AG09319 (cell line): ENCODE data around the gene TXN.
"Not testable (repeated sequence)": the region's sequence is repeated elsewhere in the genome, so short reads cannot be mapped to it uniquely, and the experiment has no call there.

Experiments used
- DNase-seq: peaks from one replicate; pipeline ENCODE4 v3.0.0-alpha.2; 2010; ENCODE audit warnings: low read depth; ENCODE audit errors: extremely low read depth
- TF ChIP-seq, protein P1 (sequence below): IDR thresholded peaks from 2 replicates; pipeline ENCODE4 v1.5.1; 2011; ENCODE audit warnings: low read depth, mild to moderate bottlenecking, inconsistent platforms, low read length, moderate library complexity

TXN gene

DNA sequence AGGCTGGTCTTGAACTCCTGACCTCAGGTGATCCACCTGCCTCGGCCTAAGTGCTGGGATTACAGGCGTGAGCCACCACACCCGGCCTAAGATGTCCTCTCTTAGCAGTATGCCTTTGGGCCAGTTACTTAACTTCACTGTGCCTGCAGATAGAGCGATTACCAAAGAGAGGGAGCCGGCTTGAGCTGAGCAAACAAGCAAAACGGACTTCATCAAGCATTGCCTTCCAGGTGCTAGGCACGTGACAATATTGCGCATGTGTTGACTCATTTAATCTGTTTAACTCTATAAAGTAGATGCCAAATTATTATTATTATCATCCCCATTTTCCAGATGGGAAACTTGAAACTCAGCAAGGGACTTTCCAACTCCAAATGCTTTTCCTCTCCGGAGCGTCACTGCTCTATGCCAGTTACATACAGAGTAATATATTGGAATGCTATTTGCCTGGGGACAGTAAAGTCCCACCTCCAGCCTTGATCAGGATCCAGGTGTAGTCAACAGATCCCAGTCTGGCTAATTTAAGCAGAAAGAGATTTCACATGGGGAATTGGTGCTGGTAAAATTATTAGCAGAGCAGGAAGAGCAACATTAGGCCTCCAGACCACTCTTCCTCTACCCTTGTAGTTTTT is 42.8 kb downstream of the TXN start:
- DNase-seq, result no peak
- TF ChIP-seq, protein P1, sequence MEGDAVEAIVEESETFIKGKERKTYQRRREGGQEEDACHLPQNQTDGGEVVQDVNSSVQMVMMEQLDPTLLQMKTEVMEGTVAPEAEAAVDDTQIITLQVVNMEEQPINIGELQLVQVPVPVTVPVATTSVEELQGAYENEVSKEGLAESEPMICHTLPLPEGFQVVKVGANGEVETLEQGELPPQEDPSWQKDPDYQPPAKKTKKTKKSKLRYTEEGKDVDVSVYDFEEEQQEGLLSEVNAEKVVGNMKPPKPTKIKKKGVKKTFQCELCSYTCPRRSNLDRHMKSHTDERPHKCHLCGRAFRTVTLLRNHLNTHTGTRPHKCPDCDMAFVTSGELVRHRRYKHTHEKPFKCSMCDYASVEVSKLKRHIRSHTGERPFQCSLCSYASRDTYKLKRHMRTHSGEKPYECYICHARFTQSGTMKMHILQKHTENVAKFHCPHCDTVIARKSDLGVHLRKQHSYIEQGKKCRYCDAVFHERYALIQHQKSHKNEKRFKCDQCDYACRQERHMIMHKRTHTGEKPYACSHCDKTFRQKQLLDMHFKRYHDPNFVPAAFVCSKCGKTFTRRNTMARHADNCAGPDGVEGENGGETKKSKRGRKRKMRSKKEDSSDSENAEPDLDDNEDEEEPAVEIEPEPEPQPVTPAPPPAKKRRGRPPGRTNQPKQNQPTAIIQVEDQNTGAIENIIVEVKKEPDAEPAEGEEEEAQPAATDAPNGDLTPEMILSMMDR, result no peak

DNA sequence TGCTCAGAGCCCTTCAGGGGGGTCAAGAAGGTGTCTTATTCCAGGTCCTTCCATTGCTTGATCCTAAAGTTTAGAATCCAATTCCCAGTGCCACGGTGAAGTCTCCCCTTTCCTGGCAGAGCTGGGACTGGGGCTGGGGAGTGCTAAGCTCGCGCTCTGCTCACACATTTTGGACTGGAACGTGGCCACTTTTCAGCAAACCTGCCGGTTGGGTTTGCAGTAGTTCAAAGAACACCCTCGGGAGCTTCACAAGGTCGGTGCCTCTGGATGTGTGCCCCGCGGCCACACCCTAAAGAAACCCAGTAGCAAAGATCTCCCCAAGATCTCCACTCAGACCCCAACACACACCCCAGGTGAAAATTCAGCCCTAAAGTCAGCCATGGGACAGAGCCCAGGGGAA is 48.3 kb downstream of the TXN start, which contains the start of gene C9orf152:
Gene C9orf152, minus strand, starts transcription at position 129 of the 400 bp plus-strand sequence. CDS start 580 bp downstream, outside the sequence.
- TF ChIP-seq, protein P1, result no peak
- no peak for DNase-seq

DNA sequence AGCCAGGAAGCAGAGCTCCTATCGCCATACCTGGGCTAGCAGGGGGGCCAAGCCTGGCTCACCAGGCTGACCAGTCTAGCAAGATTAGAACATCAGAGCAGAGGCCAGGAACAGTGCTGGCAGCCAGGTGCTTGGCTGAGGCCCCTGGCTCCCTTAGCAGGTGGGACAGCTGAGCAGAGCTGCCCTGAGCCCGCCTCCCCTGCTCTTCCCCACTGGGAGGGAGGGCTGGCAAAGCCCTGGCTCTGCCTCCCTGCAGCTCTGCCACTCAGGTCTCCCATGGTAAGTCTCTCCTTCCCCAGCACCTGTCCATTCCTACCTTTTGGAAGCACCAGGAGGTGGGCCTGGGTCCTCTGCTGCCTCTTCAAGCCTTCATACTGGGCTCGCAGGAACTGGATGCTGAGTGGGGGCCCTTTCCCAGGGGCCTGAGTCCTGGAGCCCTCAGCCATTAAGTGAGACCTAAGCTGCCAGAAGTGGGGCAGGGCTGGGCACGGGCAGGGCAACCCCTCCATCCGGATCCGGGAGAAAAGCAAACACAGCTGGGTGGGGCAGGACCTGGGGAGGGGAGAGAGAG is 49.2 kb downstream of the TXN start:
- TF ChIP-seq, protein P1, result no peak
- no peak for DNase-seq

DNA sequence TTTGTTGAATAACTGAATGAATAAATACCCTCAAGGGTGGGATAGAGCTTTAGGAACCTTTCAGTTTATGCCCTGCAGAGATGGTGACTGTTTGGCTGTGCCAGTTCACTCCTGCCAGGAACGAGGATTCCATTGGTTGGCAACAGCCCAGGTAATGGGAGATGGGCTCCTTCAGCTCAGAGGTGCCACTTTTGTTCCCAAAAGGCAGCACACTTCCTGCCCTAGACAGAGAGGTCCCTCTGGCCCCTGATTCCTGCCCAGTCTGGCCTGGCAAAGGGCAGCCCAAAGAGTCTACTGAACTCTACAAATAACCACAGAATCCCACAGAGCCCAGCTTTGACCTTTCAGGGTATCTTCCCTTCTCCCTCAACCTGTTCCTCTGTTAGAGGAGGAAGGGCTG is 49.9 kb downstream of the TXN start:
- DNase-seq, result no peak
- TF ChIP-seq, protein P1, result no peak

DNA sequence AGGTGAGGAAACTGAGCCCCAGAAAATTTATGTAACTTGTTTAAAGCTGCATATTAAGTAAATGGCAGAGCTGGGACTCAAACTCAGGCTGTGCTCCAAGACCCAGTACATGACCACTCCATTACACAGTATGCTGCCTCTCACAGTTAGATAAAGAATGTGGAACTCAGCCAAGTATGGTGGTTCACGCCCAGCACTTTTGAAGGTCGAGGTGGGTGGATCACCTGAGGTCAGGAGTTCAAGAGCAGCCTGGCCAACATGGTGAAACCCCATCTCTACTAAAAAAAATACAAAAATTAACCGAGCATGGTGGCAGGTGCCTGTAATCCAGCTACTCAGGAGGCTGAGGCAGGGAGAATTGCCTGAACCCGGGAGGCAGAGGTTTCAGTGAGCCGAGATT is 50.7 kb downstream of the TXN start:
- not testable (repeated sequence) for DNase-seq

DNA sequence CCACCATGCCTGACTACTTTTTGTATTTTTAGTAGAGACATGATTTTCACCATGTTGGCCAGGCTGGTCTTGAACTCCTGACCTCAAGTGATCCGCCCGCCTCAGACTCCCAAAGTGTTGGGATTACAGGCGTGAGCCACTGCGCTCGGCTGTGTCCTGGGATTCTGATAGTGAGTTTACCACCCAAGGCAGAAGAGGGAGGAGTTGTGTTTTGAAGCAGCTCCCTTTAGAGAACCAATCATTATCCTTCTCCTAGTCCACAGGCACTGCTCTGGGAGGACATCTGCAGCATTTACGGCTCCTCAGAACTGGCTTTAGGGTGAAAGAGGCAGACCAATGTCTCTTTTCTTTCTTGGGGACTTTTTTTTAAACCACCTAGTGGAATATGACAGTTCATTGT is 54.1 kb downstream of the TXN start:
- DNase-seq, result no peak
- TF ChIP-seq, protein P1, result no peak

DNA sequence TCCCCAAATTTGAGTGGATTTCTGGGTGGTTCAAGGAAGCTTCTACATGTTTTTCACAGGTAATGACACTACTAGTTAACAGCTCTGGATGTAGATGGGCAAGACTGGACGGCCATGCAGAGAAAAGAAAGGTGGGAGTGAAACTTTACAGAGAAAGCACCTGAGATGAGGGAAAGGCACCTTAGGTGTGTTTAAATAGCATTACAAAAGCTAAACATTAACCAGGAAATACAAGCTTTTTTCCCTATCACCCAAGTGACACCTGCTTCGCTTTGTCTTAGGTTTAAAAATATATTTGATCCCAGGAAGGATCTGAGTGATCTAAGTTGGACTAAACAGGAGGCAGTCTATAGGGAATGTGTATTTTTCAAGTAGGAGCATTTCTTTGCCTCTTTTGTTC is 56.7 kb downstream of the TXN start:
- TF ChIP-seq, protein P1, result no peak
- DNase-seq, result no peak

DNA sequence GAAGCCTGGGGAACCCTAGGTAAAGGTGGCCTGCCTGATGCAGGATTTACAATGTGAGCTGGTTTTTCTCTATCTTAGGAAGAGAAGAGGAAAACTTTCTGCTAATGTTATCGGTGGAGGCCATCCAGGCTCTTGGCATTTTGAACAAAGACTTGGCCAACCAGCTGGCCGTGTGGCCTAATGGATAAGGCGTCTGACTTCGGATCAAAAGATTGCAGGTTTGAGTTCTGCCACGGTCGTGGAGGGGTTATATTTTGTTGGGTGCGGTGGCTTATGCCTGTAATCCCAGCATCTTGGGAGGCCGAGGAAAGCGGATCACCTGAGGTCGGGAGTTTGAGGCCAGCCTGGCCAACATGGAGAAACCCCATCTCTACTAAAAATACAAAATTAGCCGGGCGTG is 58.0 kb downstream of the TXN start:
- TF ChIP-seq, protein P1, result no peak
- DNase-seq, result no peak
